GM20431 (cell line): ENCODE results near the gene FBXO7.

ENCODE experiments used
- in situ Hi-C: fragments of 300-500 bp; cut with MseI, MboI; formaldehyde crosslinking; loops from one replicate; pipeline ENCODE4 v1.15.0; 2020; ENCODE audit warnings: low sequenced_read_pairs; ENCODE audit not compliant: unreplicated experiment

FBXO7 gene

GRCh38 chr22:32527756-32528155 is 53.1 kb downstream of the FBXO7 start:
- in situ Hi-C loops, result loop anchor here (10.0 kb wide), 1 partner anchor 267 kb away; no protein-coding TSS in a partner anchor

GRCh38 chr22:32528316-32528715 is 53.7 kb downstream of the FBXO7 start:
- in situ Hi-C loops, result loop anchor here (10.0 kb wide), 1 partner anchor 266 kb away; no protein-coding TSS in a partner anchor

- in situ Hi-C loops, result loop anchor here (10.0 kb wide), 1 partner anchor 266 kb away; no protein-coding TSS in a partner anchor
These were observed 54.7 kb downstream of the FBXO7 start for GRCh38 chr22:32528984-32529982.

- in situ Hi-C loops, result no loop called here
These were observed 56.6 kb downstream of the FBXO7 start for GRCh38 chr22:32531228-32531627.

- in situ Hi-C loops, result no loop called here
These were observed 57.6 kb downstream of the FBXO7 start for GRCh38 chr22:32531931-32532819.

GRCh38 chr22:32532820-32533128 is 58.2 kb downstream of the FBXO7 start:
- in situ Hi-C loops, result no loop called here

- in situ Hi-C loops, result no loop called here
These were observed 58.9 kb downstream of the FBXO7 start for GRCh38 chr22:32533265-32534111.

GRCh38 chr22:32534252-32535235 is 59.9 kb downstream of the FBXO7 start:
- in situ Hi-C loops, result no loop called here

- in situ Hi-C loops, result no loop called here
These were observed 61.0 kb downstream of the FBXO7 start for GRCh38 chr22:32535531-32536190.

- in situ Hi-C loops, result no loop called here
These were observed 61.7 kb downstream of the FBXO7 start for GRCh38 chr22:32536352-32536751.

- in situ Hi-C loops, result no loop called here
These were observed 63.9 kb downstream of the FBXO7 start for GRCh38 chr22:32538521-32538920.

GRCh38 chr22:32539631-32540421 is 65.2 kb downstream of the FBXO7 start:
- in situ Hi-C loops, result no loop called here

- in situ Hi-C loops, result no loop called here
These were observed 66.9 kb downstream of the FBXO7 start for GRCh38 chr22:32541481-32541880.

- in situ Hi-C loops, result no loop called here
These were observed 67.6 kb downstream of the FBXO7 start for GRCh38 chr22:32542066-32542676.

- in situ Hi-C loops, result no loop called here
These were observed 68.2 kb downstream of the FBXO7 start for GRCh38 chr22:32542677-32543357.

- in situ Hi-C loops, result no loop called here
These were observed 70.4 kb downstream of the FBXO7 start for GRCh38 chr22:32544953-32545558.
